HG02798 (cell line): ENCODE results near the gene TRPV2.

Experiments used
- ATAC-seq: cut with Tn5 transposase; IDR thresholded peaks from one replicate; pipeline ENCODE4 v1.9.1; 2021; ENCODE audit warnings: mild to moderate bottlenecking; ENCODE audit not compliant: unreplicated experiment, poor library complexity

Gene TRPV2

DNA sequence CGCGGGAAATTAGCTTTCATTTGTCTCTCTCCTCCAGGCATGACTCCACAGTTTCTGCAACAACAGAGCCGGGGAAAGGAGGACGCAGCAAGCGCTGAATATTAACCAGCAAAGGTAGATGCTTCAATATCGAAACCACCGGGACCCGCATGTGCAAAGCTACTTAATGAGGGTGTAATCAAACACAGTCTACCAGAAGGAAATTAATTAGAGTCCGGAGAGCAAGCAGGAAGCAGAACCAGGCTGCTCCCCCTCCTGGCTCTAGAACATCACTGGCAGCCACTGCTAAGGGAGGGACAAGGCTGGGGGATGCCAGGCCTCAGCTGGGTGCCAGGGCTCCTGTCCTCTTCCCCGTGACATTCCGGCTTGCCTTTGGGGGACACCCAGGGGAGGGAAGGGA is 54.9 kb downstream of the TRPV2 start:
- no peak for ATAC-seq

DNA sequence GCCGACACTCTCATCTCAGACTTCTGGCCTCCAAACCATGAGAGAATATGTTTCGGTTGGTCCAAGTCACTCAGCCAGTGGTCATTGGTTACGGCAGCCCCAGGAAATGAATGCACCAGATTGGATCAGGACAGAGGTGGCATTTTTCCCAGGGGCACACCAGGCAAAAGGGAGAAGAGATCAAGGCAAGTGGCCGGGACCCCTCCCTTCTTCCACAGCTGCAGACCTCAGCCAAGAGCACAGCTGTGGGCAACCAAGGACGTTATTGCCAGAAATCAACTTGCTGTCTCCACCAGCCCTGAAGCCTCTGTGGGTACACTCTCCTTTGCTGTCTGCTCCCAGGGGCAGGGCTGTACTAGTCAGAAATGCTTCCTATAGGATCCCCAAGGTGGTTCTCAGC is 55.9 kb downstream of the TRPV2 start:
- no peak for ATAC-seq

DNA sequence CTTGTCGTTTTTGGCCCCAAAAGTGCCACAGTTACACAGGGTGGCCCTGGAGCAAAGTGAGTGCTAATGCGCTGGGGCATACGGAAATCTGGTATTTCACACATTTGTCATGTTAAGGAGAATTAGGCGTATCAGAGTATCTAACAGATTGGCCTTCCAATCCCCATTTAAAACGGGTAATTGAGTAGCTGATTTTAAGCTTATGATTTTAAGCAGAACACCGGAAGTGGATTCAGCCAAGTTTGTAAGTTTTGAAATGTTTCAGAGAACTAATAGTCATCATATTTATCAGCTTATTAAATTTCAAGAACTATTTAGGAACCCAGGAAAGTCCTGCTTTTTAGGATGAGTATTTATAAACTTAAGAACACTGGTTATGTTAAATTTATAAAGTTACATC is 57.2 kb downstream of the TRPV2 start:
- no peak for ATAC-seq

DNA sequence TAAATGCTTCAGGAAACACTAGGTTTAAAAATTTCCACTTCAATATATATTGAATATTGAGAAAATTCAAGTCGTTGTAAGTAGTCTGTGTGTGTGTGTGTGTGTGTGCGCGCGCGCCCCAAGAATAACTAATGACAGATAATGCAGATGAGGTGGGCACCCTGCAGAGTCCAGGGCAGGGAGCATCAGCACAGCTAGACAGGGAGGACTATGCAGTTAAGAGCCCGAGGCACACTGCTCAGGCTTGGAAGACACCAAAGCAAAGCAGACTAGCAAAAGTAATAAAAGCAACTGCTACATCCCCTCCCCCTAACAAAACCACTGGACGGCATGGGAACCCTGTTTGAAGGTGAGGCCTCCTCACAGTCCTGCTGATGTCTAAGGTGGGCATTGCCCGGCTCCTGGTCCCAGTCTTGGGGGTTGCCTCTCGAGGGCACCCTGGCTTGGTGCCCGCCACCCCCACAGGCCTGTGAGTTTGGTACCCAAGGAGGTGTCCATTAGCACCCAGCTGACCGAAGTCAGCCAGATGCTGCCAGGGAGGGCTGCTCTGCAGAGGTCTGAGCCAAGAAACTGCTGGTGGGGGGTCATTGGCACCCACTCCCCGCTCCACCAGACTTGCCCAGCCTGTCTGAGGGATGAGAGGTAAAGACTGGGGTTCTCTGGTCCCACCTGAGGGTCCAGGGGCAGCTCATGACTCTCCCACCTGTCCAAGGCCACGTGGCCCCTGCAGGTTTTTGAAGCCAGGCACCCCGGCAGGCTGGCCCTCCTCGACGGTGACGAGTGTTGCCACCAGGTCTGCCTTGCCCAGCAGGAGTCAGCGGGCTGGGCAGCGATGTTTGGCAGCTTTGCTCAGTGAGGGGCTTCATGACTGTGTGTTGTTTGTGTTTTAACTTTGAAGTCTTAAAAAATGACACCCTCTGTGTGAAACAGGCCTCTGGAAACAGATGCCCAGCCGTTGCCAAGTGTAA is 58.0 kb downstream of the TRPV2 start:
- ATAC-seq = no peak

DNA sequence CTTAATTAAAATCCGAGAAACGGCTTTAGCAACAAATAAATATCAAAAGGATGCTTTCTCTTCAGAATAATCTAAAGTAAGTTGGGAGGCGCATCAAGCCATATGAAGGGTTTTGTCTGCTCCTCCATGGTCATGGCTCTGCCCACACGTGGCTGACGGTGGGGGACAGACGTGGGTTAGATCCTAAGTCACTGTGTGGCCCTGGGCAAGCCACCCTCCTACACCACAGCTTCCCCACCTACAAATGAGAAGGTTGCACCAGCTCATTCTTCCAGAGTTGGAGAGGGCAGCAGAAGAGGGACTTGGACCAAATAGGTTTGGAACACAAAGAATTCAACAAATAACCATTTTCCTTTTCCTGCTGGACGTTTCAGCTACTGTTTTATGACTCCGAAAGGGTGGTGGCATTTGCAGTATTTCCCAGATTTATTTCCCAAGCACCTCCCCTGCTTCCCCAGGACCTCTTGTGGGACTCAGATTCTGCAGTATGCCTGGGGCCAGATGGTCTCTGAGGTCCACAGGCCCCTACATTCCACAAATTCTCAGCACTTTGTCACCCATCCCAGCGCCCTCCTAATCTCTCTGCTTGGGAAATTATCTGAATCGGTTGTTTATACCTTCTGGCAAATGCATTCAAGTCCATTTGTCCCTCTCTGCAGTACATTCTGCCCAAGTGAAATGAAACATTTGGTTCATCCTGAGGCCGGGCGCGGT is 58.8 kb downstream of the TRPV2 start:
- ATAC-seq = no peak

DNA sequence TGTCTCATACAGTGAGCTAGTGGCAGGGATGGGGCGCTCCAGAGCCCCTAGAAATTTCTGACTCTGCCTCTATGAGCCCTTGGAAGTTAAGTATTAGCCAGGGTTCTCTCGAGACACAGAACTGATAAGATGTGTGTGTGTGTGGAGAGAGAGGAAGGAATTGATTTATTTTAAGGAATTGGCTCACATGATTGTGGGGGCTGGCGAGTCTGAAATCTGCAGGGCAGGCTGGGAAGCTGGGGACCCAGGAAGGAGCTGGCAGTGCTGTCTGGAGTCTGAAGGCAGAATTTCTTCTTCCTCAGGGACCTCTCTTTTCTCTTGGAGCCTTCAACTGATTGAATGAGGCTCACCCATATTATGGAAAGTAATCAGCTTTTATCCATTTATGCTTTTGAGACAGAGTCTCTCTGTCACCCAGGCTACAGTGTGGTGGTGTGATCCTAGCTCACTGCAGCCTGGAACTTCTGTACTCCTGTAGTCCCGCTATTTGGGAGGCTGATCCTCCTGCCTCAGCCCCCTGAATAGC is 59.9 kb downstream of the TRPV2 start:
- ATAC-seq = no peak

DNA sequence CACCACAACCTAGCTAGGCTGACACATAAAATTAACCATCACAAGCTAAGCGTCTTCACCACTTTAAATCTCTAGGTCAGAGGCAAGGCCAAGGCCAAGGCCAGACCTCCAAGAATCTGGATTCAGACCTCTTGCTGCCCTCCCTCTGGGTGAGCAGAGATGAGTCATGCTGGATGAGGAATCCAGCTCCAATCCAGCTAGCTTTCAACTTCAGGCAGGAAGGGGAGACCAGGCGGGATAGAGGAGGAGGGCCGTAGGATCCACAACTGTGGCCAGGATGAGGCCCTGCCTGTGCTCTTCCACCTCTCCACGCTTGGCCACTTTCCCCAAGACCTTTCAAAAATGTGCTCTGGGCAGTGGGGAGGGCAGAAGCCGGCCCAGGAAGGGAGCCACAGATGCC is 61.9 kb downstream of the TRPV2 start:
- ATAC-seq = no peak

DNA sequence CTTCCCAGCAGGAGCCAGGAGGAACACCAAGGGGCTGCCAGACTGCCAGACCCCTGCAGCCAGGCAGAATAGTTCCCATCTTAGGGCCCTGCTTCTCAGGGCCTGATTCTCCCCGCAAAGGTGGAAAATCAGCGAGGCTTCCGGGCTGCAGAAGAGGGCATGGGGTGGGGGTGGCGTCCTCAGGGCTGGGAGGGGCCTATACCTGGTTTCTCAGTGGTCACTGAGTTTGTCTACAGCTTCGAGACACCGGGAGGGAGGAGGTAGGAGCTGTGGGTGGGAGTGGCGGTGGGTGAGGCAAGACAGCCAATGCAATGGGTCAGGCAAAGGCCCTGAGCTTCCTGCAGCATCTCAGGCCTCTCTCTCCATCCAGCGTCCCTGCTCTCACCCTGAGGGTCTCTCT is 62.3 kb downstream of the TRPV2 start:
- no peak for ATAC-seq

DNA sequence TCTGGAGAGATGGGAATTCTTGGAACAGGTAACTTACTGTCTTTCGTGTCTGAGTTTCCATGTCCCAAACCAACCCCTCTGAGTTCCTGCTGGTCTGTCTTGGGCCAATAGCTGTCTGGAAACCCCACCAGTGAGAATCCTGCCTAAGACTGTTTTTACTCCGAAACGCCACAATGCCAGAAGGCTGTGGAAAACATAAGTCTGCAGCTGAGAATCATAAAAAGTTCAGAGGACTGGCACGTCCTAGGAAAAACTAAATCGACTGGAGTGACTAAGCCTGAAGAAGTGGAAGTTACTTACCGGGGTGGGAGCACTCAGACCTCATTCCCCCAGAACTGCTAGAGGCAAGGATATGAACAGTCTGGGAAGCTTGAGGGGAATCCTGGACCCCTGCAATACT is 63.3 kb downstream of the TRPV2 start:
- no peak for ATAC-seq

DNA sequence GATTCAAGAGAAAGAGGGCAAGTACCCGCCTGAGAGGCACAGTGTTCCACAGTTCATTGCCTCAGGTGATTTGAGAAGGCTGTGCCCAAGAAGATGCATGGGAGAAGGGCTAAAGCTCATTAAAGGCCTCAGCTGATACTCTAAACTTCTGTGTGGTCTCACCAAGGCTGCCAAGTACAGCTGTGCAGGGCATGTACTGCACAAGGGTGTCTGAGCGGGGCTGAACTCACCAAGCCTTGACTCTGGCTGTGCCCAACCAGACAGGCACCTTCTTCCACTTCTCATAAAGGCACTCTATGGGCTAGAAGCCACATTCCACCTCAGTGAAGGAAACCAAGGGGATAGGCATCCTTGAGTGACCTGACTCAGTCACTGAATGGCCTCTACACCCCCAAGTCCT is 63.9 kb downstream of the TRPV2 start:
- no peak for ATAC-seq

DNA sequence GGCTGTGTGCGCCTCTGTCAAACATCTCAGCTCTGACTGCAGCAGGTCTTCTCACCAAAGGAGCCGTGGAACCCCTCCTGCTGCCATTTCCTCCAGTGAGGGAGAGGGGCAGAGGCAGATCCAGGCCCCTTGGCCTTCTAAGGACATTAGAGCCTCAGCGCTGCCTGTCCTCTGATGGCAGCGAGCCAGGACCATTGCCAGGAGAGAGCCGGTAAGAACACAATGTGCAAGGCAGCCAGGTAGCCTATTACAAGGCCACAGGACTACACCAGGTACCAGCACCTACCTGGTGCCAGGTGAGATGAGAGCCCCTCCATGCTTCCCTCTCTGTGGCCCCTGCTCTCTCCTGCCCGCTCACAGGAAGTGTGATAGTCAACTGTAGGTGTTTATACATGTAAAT is 65.6 kb downstream of the TRPV2 start:
- ATAC-seq = no peak

DNA sequence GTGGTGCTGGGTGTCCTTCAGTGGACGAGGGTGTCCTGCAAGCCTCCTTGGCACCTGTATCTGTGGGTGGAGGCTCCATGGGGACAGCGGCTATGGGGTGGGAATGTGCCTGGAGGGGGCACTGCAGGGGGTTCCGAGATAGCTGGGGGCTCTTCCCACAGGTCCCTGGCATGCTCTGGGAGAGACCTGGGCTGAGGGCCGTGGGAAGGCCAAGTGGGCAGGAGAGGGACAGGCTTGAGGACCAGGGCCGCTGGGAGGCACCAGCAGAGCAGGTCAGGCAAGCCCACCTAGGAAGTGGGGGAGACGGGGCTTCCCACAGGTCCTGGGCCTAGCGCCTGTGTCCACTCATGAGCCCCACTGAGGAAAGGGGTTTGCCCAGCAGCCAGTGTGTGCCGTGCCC is 66.9 kb downstream of the TRPV2 start:
- no peak for ATAC-seq

DNA sequence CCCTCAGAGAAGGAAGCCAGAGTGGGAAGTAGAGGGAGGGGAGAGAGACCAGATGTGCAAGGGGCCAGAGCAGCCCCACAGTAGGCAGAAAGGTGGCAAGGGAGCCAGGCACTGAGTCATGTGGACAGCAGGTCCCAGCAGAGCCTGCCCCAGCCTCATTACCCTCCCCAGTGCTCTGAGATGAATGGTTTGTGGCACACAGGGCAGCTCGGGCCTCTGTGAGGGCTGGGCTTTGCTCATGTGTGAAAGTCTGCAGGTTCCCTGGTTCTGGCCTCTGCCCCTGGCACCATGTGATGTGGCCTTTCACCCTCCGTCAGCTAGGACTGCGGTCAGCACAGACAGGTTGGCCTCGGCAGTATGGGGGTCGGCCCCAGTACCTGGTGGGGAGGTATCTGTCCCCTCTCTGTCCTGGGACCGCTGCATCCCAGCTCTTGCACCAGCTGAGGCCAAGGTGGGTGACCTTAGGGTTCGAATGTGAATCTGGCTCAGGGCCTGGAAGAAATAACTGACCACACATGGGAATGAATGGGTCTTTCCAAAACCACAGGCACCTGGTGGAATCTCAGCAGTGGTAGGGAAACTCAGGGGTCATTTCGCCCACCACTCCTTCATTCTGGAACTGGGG is 67.8 kb downstream of the TRPV2 start:
- ATAC-seq = no peak

DNA sequence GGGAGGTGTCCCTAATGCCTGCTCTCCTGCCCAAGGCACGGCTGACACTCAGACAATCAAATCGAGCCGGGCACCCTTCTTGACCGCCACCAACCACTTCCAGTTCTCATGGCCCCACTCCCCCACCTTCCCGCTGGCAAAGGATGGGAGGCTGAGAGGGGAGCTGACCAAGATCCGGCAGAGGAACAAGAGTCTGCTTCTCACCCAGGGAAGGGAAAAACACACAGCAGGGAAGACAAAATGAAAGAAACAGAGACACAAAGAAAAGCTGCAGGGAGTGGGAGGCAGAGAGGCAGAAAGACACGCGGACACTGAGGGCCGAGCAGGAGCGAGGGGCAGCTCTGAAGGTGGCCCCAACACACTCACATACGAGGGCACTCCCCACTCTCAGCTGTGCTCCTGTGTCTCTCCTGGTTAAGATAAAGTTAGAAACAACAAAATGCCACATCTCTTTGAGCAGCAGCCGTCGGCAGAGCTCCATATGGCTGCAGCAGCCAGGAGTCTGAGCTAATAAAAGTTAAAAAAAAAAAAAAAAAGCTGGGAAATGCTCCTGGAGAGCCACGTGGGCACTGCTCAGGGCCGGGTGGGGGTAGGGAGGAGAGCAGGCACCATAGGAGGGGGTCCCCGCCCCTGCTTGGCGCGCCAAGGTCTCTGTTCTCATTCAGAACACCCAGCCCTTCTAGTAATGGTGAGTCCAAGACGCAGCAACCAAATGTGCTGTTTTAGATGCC is 69.2 kb downstream of the TRPV2 start:
- ATAC-seq = no peak
